ENCODE data around the gene PHPT1.

GRCh38 chr9:136823136-136824046 is 25.8 kb upstream of the PHPT1 start:
- TF ChIP-seq, protein P1, sequence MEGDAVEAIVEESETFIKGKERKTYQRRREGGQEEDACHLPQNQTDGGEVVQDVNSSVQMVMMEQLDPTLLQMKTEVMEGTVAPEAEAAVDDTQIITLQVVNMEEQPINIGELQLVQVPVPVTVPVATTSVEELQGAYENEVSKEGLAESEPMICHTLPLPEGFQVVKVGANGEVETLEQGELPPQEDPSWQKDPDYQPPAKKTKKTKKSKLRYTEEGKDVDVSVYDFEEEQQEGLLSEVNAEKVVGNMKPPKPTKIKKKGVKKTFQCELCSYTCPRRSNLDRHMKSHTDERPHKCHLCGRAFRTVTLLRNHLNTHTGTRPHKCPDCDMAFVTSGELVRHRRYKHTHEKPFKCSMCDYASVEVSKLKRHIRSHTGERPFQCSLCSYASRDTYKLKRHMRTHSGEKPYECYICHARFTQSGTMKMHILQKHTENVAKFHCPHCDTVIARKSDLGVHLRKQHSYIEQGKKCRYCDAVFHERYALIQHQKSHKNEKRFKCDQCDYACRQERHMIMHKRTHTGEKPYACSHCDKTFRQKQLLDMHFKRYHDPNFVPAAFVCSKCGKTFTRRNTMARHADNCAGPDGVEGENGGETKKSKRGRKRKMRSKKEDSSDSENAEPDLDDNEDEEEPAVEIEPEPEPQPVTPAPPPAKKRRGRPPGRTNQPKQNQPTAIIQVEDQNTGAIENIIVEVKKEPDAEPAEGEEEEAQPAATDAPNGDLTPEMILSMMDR (IDR thresholded peaks at IDR 0.05 in 4 of 5, conservative IDR thresholded peaks at IDR 0.05 in 1 of 5), result no peak
- no peak for TF ChIP-seq POLR2A (IDR thresholded peaks at IDR 0.05)

Measured in gastrocnemius medialis (tissue), 4 donors.